GM19467 (cell line): ENCODE results near the gene XYLT2.

ENCODE experiments used
- ATAC-seq: cut with Tn5 transposase; IDR thresholded peaks from one replicate; pipeline ENCODE4 v1.9.1; 2021; ENCODE audit warnings: mild to moderate bottlenecking, moderate library complexity; ENCODE audit not compliant: unreplicated experiment

The XYLT2 gene

DNA sequence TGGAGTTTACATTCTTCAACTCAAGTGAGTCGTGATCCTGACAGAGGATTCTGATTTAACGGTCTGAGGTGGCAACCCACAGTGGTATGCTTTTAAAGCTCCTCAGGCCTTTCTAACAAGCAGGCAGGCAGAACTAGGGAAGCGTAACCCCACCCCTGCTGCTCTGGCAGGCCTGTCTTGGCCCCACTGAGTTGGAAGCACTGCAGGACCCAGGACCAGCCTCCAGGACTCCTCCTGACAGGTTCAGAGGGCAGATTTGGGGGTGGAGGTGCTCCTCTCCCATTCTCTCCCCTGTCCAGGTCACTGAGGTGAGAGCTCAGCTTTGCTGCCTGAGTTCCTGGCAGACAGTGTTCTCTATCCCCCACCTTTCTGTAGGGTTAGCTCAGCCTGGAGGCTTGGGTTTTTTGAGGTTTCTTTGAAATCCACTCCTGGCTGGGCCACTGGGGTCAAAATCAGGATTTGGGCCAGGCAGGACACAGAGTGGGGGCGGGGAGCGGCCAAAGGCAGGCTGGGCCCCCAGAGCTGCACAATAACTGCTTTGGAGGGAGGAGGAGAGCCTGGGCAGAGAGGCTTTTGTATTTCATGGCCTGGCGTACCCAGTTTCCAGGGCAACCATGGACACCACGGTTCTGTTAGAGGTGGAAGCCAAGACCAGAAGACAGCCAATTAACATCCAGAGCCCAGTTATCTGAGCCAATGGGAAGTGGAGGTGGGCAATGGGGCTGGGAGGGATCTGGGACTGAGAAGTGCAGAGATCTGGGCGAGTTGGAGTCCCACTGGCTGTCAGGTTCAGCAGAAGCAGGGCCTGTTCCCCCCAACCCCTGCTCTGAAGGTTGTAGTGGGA, 17.5 kb downstream of the XYLT2 start:
- no peak for ATAC-seq

DNA sequence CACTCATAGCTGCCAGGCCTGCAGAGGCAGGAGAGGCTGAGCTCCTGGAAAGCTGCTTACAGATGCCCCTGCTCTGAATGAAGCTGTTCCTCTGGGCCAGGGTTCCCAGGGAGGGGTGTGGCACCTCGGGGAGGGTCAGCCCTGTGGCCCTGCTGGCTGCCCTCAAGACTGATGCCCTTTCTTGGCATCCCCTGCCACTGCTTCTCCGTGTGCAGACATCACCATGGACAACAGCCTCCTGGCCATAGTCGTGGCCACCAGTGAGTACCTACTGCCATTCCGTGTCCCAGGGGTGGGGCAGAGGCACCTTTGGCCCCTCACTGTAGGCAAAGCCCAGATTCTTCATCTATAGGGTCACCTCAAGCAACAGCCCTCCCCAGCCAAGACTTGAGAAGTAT, 18.1 kb downstream of the XYLT2 start:
- no peak for ATAC-seq

- no peak for ATAC-seq
Observed at GRCh38 chr17:50364715-50365114, 18.8 kb downstream of the XYLT2 start.

GRCh38 chr17:50365165-50365564, 19.2 kb downstream of the XYLT2 start:
- no peak for ATAC-seq

- no peak for ATAC-seq
Observed at GRCh38 chr17:50365649-50366393, 19.9 kb downstream of the XYLT2 start.

GRCh38 chr17:50367401-50367800, 21.5 kb downstream of the XYLT2 start:
- no peak for ATAC-seq

- ATAC-seq: no peak
Observed at GRCh38 chr17:50370052-50370451, 24.1 kb downstream of the XYLT2 start.

- no peak for ATAC-seq
Observed at GRCh38 chr17:50371526-50371925, 25.6 kb downstream of the XYLT2 start.

GRCh38 chr17:50372222-50372757, 26.4 kb downstream of the XYLT2 start:
- ATAC-seq: no peak

DNA sequence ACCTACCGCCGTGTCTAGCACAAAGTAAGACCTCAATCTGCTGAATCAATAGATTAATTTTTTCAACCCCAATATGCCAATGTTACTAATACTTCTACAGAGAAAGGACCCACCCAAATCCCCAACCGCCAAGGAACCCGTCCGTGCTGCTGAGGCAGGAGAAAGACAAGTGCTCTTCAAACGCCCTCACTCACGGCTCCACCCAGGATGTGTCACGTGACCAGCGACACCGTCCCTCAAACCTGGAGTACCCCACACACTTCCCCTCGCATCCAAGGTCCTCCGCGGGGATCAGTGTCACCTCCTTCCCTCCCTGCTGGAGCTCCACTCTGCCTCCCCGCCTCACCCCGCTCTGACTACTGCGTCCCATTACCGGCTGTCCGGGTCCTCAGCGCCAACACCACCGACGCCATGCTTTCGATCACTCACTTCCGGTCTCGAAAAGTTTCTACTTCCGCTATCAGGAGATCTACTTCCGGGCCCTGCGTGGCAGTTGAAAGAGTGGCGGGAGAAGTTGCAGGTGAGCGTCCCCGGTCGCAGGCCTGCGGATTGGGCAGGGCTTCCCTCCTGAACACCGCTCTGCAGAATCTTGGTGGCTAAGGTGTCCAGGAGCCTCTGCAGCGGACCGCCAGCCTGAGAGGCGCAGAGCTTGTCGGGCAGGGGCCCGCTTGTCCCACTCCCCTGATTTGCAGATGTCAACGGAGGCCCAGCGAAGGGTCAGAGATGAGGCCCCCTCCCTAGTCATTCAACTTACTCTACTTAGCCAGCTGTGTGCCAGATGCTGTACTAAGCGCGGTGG, 27.0 kb downstream of the XYLT2 start, which contains the start of the genes EME1 and MRPL27:
Gene EME1, plus strand, starts transcription at position 472 of the 799 bp plus-strand sequence. CDS start 1,980 bp downstream, outside the sequence.
Gene MRPL27, minus strand, starts transcription at position 427 of the 799 bp plus-strand sequence. Its CDS starts 14 bp downstream, at position 413.
- peak; percentile 85 for ATAC-seq

GRCh38 chr17:50373705-50374104, 27.8 kb downstream of the XYLT2 start:
- ATAC-seq: no peak

- no peak for ATAC-seq
Observed at GRCh38 chr17:50375858-50376538, 30.1 kb downstream of the XYLT2 start.

GRCh38 chr17:50379351-50380132, 33.6 kb downstream of the XYLT2 start:
- no peak for ATAC-seq

GRCh38 chr17:50380369-50381259, 34.7 kb downstream of the XYLT2 start:
- ATAC-seq: no peak

GRCh38 chr17:50381260-50381815, 35.4 kb downstream of the XYLT2 start:
- ATAC-seq: no peak

GRCh38 chr17:50381920-50382319, 36.0 kb downstream of the XYLT2 start:
- no peak for ATAC-seq

DNA sequence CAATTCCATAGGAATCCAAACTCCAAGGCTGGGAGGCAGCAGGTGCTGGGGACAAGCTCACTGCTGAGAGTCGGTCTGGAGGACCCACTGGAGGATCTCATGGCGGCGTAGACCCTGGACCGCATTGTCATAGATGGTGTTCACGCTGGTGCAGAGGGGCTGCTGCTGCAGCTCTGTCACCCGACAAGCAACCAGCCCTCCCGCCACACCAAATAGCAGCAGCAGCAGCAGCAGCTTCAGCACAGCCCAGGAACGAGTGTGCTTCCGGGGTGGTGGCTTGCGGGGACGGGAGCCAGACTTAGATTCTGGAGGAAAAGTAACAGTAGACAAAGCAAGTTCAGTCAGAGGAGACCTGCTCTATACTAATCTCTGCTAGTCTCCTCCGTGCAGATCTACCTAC, 37.0 kb downstream of the XYLT2 start:
- ATAC-seq: no peak

DNA sequence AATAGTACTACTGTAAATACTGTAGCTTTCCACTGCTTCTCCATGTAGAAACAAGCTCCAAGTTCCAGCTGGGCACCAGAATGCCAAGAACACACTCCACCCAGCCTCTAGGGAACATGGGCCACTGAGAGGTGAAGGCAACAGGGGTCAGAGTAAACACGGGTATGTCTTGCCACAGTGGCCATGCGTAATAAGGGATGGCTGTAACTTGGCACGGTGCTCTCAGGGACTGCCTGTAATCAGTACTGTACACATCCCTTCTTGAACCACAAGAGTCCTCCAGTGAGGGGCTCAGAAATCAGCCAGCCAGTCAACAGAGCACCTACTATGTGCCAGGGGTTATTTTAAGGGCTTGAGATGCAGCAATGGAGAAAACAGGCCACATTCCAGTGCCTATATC, 40.6 kb downstream of the XYLT2 start:
- ATAC-seq: no peak
